HL-60 (cell line): ENCODE measurements around the gene WDR7.

Experiments
- CTCF ChIP-seq: IDR thresholded peaks from one replicate; pipeline ENCODE4 v1.5.1; 2011; ENCODE audit warnings: low read length, control low read depth, inconsistent platforms; ENCODE audit not compliant: insufficient read depth
- GABPA ChIP-seq: IDR thresholded peaks from 2 replicates; pipeline ENCODE4 v1.6.1; 2012; ENCODE audit warnings: low read depth
- POLR2AphosphoS5 ChIP-seq: IDR thresholded peaks from 2 replicates; pipeline ENCODE4 v1.6.1; 2012; ENCODE audit warnings: low read depth
- SPI1 ChIP-seq: IDR thresholded peaks from 2 replicates; pipeline ENCODE4 v1.6.1; 2012; ENCODE audit warnings: low read depth, mild to moderate bottlenecking, borderline replicate concordance
- TF ChIP-seq, protein P1 (sequence below): IDR thresholded peaks from 2 replicates; pipeline ENCODE4 v1.6.1; 2012; ENCODE audit warnings: low read depth; ENCODE audit not compliant: insufficient replicate concordance

- TF ChIP-seq POLR2AphosphoS5 (no peak), CTCF (peak; percentile 18), GABPA (no peak), SPI1 (no peak)
- TF ChIP-seq, protein P1, sequence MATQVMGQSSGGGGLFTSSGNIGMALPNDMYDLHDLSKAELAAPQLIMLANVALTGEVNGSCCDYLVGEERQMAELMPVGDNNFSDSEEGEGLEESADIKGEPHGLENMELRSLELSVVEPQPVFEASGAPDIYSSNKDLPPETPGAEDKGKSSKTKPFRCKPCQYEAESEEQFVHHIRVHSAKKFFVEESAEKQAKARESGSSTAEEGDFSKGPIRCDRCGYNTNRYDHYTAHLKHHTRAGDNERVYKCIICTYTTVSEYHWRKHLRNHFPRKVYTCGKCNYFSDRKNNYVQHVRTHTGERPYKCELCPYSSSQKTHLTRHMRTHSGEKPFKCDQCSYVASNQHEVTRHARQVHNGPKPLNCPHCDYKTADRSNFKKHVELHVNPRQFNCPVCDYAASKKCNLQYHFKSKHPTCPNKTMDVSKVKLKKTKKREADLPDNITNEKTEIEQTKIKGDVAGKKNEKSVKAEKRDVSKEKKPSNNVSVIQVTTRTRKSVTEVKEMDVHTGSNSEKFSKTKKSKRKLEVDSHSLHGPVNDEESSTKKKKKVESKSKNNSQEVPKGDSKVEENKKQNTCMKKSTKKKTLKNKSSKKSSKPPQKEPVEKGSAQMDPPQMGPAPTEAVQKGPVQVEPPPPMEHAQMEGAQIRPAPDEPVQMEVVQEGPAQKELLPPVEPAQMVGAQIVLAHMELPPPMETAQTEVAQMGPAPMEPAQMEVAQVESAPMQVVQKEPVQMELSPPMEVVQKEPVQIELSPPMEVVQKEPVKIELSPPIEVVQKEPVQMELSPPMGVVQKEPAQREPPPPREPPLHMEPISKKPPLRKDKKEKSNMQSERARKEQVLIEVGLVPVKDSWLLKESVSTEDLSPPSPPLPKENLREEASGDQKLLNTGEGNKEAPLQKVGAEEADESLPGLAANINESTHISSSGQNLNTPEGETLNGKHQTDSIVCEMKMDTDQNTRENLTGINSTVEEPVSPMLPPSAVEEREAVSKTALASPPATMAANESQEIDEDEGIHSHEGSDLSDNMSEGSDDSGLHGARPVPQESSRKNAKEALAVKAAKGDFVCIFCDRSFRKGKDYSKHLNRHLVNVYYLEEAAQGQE = no peak
Measured at GRCh38 chr18:56748698-56749268, 97.6 kb downstream of the WDR7 start.
